ENCODE measurements around the gene OR51M1.

The OR51M1 gene

DNA sequence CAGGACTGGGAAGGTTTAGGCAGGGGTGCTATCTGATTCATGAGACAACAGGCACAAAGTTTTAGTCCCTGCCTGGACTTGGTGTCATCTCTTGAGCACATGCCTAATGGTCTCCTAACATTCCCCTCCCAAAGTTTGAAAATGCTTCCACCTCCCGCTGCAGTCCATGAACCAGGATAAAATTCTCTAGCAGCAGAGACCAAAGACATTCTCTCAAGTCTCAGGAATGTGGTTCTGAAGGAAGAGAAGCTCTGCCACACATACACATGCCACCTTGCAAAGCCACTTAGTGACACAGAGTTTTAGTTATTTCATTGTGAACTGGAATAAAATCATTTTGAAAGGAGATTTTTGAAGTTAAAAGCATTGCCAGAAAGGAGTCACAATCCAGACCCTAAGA is 16.8 kb upstream of the OR51M1 start:
- no peak overlapping the region for H3K4me3 ChIP-seq (ENCODE audit: low read depth, low read length)
- DNase-seq (ENCODE audit: low read depth) = no peak
- TF ChIP-seq, protein P1, sequence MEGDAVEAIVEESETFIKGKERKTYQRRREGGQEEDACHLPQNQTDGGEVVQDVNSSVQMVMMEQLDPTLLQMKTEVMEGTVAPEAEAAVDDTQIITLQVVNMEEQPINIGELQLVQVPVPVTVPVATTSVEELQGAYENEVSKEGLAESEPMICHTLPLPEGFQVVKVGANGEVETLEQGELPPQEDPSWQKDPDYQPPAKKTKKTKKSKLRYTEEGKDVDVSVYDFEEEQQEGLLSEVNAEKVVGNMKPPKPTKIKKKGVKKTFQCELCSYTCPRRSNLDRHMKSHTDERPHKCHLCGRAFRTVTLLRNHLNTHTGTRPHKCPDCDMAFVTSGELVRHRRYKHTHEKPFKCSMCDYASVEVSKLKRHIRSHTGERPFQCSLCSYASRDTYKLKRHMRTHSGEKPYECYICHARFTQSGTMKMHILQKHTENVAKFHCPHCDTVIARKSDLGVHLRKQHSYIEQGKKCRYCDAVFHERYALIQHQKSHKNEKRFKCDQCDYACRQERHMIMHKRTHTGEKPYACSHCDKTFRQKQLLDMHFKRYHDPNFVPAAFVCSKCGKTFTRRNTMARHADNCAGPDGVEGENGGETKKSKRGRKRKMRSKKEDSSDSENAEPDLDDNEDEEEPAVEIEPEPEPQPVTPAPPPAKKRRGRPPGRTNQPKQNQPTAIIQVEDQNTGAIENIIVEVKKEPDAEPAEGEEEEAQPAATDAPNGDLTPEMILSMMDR (IDR thresholded peaks at IDR 0.05; ENCODE audit: insufficient read depth, low read depth, low read length, missing control alignments) = no peak

DNA sequence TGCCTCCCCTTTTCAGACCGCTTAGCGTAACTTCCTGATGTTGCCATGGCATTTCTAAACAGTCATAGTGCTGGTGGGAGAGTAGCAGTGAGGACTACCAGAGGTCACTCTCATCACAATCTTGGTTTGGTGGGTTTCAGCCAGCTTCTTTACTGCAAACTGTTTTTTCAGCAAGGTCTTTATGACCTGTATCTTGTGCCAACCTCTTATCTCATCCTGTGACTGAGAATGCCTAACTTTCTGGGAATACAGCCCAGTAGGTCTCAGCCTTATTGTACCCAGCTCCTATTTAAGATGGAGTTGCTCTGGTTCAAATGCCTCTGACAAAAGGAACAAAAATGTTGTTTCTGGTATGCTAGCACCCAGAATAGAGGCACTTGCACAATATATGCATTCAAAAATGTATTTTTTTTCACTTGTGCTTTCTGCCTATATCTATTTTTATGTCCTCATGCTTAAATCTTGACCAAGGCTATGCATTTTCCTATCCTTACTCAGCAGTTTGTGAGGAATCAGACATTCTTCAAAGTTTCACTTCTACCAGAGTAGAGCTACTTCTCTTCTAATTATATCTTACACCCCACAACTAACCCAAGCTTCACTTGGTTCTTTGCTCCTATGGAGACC is 16.1 kb upstream of the OR51M1 start:
- TF ChIP-seq, protein P1 (IDR thresholded peaks at IDR 0.05; ENCODE audit: insufficient read depth, low read depth, low read length, missing control alignments) = no peak
- DNase-seq (ENCODE audit: low read depth) = no peak
- H3K4me3 ChIP-seq (ENCODE audit: low read depth, low read length) = no peak overlapping the region

DNA sequence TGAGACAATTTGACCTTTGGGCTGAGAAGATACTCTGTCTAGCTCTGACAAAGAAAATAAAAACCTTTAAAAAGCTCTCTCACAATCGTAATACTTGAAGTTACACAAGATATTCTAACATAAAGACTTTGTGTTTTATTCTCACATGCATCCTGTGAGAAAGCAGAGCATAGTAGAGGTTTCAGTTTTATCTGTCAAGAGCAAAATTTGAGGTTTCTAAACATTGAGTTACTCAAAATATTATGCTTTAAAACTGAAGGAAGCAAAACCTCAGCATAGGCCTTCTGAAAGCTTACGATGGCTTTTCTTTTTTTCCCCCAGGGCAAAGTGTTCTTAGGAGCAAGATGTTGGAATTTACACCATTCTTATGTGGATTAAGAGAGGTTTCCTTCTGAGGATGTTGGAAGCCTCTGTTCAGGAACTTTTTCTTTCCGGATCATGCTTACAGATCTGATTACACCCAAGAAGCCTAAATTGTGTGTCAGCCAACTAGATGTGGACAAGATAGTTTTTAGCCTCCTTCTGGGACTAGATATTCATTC is 15.0 kb upstream of the OR51M1 start:
- no peak overlapping the region for H3K4me3 ChIP-seq (ENCODE audit: low read depth, low read length)
- TF ChIP-seq, protein P1 (IDR thresholded peaks at IDR 0.05; ENCODE audit: insufficient read depth, low read depth, low read length, missing control alignments) = no peak
- DNase-seq (ENCODE audit: low read depth) = no peak

DNA sequence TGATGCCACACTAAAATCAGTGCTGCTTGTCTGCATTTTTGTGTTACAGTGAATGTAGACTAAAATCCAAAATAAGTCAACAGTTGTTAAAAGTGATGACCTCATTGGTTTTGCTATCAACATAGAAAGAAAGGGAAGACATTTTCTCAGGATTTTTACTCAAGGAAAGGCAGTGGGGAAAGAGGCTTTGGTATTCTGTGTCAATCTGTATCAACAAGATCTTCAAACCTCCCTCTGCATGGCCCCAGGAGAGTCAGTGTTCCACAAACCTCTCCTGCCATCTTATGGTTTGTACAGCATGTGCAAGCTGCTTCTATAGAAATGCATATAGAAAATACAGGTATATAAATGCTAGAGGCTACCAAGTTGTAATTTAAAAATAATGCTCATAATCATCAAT is 13.8 kb upstream of the OR51M1 start:
- peak; percentile 12 for DNase-seq (ENCODE audit: low read depth)
- H3K4me3 ChIP-seq (ENCODE audit: low read depth, low read length) = no peak overlapping the region
- TF ChIP-seq, protein P1 (IDR thresholded peaks at IDR 0.05; ENCODE audit: insufficient read depth, low read depth, low read length, missing control alignments) = peak; percentile 28

DNA sequence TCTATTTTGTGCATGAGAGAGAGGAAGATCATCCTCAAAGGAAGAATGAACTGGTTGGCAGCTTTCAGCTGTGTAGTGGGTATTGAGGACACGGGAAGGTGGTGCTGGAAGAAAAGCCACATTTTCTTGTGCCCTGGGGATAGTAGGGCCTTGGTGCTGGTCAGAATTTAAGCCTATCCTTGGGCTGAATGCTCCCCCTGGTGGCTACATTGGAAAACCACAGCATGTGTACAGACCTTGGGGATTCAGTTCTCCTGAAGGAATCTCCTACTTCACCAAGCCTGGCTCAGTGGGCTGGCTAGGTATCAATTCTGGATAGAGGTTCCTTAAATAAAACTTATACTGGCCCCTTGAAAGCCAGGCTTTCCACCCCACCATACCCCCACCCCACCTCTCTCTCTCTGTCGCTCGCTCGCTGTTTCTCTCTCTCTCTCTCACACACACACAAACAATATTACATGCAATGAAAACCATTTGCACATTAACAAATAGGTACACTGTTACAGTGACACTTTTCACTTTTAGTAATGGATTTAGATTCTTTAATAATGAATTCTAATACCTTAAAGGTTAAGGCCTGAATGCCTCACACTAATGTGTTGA is 2.8 kb upstream of the OR51M1 start:
- peak; percentile 66 for DNase-seq (ENCODE audit: low read depth)

DNA sequence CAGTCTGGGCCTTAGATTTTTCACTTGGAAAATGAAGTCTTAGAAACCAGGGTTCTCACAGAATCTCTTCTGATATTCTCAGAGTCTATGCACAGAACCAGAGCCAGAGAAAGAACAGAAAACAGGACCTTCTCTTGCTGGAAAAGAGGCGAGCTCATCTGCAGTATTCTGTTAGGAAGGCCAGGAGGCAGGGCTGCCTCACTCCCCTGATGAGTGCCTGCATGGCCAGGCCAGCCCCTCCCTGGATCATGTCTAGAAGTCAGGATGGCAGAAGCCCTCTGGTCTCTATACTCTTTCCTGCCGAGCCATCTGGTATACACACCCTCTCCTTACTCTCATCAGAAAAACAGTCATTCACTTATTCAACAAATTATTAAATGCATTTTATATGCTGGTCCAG is 723 bp downstream of the OR51M1 start:
- no peak overlapping the region for H3K4me3 ChIP-seq (ENCODE audit: low read depth, low read length)
- no peak for DNase-seq (ENCODE audit: low read depth)
- TF ChIP-seq, protein P1 (IDR thresholded peaks at IDR 0.05; ENCODE audit: insufficient read depth, low read depth, low read length, missing control alignments) = no peak

More for the DNA sequence above, 2.8 kb upstream of the OR51M1 start:
- no peak overlapping the region for H3K4me3 ChIP-seq (ENCODE audit: low read depth, low read length)
- TF ChIP-seq, protein P1 (IDR thresholded peaks at IDR 0.05; ENCODE audit: insufficient read depth, low read depth, low read length, missing control alignments) = peak; percentile 84

Data from GM12865 (cell line).